GM12891 (cell line): ENCODE results near the gene FANK1.

Experiments
- DNase-seq: peaks from one replicate; pipeline ENCODE4 v3.0.0; 2011; ENCODE audit warnings: low spot score; ENCODE audit not compliant: insufficient read length
- FAIRE-seq: peaks from 2 replicates; lab custom pipeline; 2011; peaks lifted over from hg19 to GRCh38; lab: Jason Lieb, UNC
- PAX5 ChIP-seq: IDR thresholded peaks from 2 replicates; pipeline ENCODE4 v1.6.1; 2011; ENCODE audit warnings: low read length, moderate library complexity, mild to moderate bottlenecking; ENCODE audit not compliant: insufficient read depth, severe bottlenecking
- POLR2A ChIP-seq: IDR thresholded peaks from 2 replicates; pipeline ENCODE4 v1.6.1; 2011; ENCODE audit warnings: low read depth, low read length, control low read depth
- POLR2AphosphoS5 ChIP-seq: IDR thresholded peaks from 2 replicates; pipeline ENCODE4 v1.6.1; 2011; ENCODE audit warnings: low read depth, low read length, control low read depth
- POU2F2 ChIP-seq: IDR thresholded peaks from 2 replicates; pipeline ENCODE4 v1.6.1; 2011; ENCODE audit warnings: low read depth, mild to moderate bottlenecking, control low read depth, low read length, moderate library complexity
- SPI1 ChIP-seq: IDR thresholded peaks from 2 replicates; pipeline ENCODE4 v1.6.1; 2011; ENCODE audit warnings: low read depth, low read length, control low read depth
- TAF1 ChIP-seq: IDR thresholded peaks from 2 replicates; pipeline ENCODE4 v1.6.1; 2011; ENCODE audit warnings: low read depth, low read length, control low read depth

Gene FANK1

DNA sequence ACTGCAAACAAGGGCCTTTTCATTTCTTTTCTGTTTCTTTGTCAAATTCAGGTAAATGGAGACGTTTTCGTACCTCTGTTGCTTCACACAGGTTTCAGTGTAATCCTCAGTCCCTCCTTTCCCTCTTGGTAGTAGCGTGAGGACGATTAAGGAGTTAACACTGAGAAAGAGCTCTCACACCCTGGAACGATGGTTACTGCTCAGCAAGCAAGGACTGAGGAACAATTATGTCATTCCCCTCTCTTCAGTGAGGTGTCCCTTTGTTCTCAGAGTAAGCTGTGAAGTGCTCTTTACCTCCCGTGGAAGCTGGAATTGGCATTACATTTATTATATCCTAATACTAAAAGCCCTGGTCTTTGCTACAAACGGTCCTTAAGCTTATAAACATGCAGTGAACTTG, 95.9 kb downstream of the FANK1 start:
- DNase-seq: no peak
- TF ChIP-seq TAF1 (no peak), POLR2AphosphoS5 (no peak), PAX5 (no peak), SPI1 (no peak), POU2F2 (no peak)
- FAIRE-seq: no peak

DNA sequence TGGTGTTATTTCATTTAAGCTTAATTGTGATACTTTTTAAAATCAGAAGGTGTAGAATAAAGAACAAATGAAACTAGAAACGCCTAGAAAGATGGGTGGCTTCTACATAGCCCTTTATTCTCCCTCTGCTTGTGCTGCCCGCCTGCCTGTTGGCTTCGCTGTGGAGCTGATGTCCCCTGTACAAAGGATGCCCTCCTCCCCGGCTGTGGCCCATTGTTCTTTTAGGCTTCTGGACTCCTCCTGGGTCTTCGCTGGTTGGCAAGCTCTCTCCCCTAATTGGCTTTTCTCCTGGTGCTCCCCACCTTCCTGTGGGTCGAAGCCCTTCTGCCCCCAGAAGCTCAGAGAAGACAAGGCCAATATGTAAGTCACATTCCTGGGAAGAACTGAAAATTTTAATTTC, 98.2 kb downstream of the FANK1 start:
- TF ChIP-seq POLR2A (no peak), PAX5 (no peak), POU2F2 (no peak), POLR2AphosphoS5 (no peak), SPI1 (no peak), TAF1 (no peak)
- FAIRE-seq: no peak
- DNase-seq: no peak

DNA sequence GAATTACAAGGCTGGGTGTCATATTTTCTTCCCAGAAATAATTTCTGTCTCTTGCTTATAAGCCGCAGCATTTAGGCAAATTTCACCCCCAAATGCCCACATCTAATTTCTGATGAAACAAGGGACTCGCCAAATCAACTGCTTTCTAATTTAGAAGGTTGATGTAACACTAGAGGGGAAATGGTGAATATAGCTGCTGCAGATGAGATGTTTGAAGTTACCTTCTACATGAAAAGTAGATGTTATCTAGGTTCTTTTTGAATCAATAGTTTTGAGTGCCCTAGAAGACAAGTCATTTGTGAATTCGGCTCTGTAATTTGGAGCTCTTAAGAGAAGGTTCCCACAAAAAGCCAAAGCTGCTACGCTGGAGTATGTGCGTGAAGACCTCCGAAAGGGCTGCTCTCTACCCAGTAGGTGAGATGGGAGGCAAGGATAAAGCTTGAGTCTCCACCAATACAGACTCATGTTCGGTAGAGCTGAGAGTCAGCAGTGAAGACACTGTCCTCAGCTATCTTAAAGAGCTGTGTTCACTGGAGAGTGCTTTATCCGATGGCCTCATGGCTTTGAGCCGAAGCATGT, 99.5 kb downstream of the FANK1 start:
- no peak for FAIRE-seq
- DNase-seq: no peak
- TF ChIP-seq POU2F2: no peak

DNA sequence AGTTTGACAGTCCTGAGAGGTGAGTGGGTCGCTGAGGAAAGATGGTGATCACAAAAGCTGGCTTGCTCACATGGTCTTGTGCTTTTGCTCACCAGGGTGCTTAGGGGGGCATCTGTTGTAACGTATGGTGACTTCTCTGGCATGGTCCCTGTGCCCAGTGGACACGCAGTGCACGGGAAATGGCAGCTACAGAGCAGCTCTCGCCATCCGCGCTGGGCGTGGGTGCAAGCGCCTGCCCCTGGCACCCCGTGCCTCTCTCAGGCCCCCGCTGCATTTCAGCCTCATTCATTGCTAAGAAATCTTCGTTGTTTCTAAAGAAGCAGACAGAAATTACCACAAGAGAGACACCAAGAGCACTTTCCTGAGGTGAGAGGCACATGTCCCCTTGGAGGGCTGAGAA, 101.2 kb downstream of the FANK1 start:
- DNase-seq: no peak
- no peak for FAIRE-seq
- TF ChIP-seq TAF1 (no peak), PAX5 (no peak), SPI1 (no peak), POU2F2 (no peak), POLR2A (no peak), POLR2AphosphoS5 (no peak)

DNA sequence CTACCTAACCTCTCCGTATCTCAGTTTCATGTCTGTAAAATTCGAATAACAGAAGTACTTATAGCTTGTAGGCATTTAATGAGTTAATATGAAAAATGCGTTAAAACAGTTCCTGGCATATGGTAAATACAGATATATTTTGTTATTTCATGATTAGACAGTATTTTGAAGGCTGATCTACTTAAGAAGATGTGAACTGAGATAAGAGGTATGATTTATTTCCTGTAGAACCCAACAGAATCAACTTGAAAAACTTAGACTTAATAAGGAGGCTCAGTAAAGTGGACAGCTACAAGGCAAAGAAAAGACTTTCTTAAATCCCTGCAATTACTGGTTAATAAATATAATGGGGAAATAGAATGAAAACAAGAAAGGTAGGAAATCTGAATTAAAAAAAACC, 103.3 kb downstream of the FANK1 start:
- TF ChIP-seq POLR2A: no peak
- TF ChIP-seq POU2F2: no peak
- TF ChIP-seq POLR2AphosphoS5: no peak
- no peak for TF ChIP-seq SPI1
- no peak for TF ChIP-seq TAF1
- TF ChIP-seq PAX5: no peak
- no peak for FAIRE-seq
- no peak for DNase-seq

DNA sequence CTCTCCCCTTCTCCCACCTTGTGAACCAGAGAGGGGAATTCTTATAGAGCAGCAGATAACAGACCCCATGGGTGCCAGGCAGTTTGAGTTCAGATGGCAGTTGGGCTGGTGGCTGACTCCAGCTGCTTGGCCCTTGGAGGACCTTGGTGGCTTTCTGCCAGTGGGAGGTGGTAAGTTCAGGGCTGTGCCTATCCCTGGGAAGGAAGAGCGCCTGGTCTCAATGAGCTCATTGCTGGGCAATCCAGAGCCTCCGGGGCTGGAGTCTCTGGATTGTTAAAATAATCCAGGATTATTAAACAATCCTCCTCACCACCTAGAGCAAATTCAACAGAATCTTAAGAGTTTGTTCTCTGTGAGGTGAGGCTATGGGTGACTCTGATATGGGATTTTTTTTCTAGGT, 105.2 kb downstream of the FANK1 start:
- no peak for FAIRE-seq
- TF ChIP-seq PAX5: no peak
- no peak for TF ChIP-seq POLR2AphosphoS5
- no peak for TF ChIP-seq SPI1
- no peak for TF ChIP-seq POLR2A
- TF ChIP-seq TAF1: no peak
- no peak for TF ChIP-seq POU2F2
- no peak for DNase-seq

DNA sequence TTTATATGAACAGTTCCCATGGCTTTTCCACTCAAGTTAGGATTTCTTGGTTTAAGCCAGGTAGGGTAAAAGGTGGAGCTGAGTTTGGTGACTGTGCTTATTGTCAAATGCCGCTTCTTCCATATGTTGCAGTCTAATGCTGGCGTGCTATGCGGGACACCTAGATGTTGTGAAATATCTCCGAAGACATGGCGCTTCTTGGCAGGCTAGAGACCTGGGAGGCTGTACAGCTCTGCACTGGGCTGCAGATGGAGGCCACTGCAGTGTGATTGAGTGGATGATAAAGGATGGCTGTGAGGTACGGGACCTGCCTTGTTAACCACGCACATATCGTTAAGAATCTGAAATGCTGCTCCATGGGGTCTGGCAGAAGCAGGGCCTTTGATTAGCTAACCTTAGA, 108.4 kb downstream of the FANK1 start:
- DNase-seq: no peak
- TF ChIP-seq POLR2AphosphoS5: no peak
- no peak for TF ChIP-seq PAX5
- TF ChIP-seq POLR2A: no peak
- TF ChIP-seq POU2F2: no peak
- no peak for TF ChIP-seq SPI1
- no peak for TF ChIP-seq TAF1
- no peak for FAIRE-seq

DNA sequence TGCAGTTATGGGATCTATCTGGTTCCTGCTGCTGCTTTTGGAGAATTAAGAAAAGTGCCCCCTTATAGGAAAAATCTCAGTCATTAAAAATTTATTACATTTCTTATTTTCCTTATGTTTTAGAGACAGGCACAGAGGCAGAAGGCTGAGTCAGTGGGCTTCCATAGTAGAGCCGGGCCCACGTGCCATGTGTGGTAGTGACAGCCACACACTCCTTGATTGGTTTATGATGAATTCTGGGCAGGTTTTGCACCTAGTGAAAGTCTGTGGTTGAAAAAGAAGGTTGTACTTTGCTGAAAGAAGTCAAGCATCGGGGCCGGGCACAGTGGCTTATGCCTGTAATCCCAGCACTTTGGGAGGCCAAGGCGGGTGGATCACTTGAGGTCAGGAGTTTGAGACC, 109.9 kb downstream of the FANK1 start:
- TF ChIP-seq POLR2A: no peak
- TF ChIP-seq POLR2AphosphoS5: no peak
- TF ChIP-seq POU2F2: no peak
- no peak for TF ChIP-seq TAF1
- no peak for TF ChIP-seq SPI1
- TF ChIP-seq PAX5: no peak
- DNase-seq (no peak), FAIRE-seq (no peak)

DNA sequence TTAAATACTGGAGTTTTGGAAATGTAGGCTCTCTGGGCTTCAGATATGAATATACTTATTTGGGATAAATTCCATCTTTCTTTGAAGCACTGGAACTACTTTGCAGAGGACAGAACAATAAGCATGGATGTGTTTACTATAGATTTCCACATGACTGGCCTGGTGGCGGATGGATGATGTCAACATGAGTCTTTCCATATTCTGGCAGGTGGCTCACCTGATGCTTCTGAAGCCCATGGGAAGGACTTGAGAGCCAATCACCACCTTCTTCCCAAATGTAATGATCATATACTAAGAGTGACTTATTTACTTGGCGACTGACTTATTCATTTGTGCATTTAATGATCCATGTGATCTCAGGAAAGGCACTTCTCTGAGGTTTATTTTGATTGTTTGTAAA, 110.5 kb downstream of the FANK1 start:
- no peak for FAIRE-seq
- DNase-seq: no peak
- TF ChIP-seq TAF1: no peak
- no peak for TF ChIP-seq PAX5
- no peak for TF ChIP-seq POLR2AphosphoS5
- no peak for TF ChIP-seq POLR2A
- no peak for TF ChIP-seq SPI1
- no peak for TF ChIP-seq POU2F2

DNA sequence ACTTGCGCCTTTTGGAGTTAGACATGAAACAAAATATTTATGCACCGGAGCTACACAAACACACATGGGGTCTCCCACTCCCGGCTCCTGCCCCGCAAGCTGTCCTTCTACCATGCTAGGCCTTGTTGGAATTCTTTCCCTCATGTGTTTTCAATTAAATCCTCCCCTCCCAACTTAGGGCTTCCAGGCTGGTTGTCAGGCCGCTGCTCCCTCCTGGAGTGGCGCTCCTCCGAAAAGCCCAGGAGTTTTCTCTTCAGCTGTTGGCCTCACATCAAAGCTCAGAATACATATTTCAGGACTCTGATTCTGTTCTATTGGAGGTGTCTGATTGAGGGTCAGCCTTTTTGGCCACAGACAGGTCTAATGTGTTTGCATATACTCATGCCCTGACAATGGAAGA, 113.3 kb downstream of the FANK1 start:
- TF ChIP-seq SPI1 (no peak), POLR2AphosphoS5 (no peak)
- DNase-seq (no peak), FAIRE-seq (no peak)
